HL-60 (cell line): ENCODE results near the gene CBX5.

ENCODE experiments used
- GABPA ChIP-seq: IDR thresholded peaks from 2 replicates; pipeline ENCODE4 v1.6.1; 2012; ENCODE audit warnings: low read depth
- POLR2AphosphoS5 ChIP-seq: IDR thresholded peaks from 2 replicates; pipeline ENCODE4 v1.6.1; 2012; ENCODE audit warnings: low read depth
- SPI1 ChIP-seq: IDR thresholded peaks from 2 replicates; pipeline ENCODE4 v1.6.1; 2012; ENCODE audit warnings: low read depth, mild to moderate bottlenecking, borderline replicate concordance
- TF ChIP-seq, protein P1 (sequence below): IDR thresholded peaks from one replicate; pipeline ENCODE4 v1.5.1; 2011; ENCODE audit warnings: low read length, control low read depth, inconsistent platforms; ENCODE audit not compliant: insufficient read depth
- TF ChIP-seq, protein P2 (sequence below): IDR thresholded peaks from 2 replicates; pipeline ENCODE4 v1.6.1; 2012; ENCODE audit warnings: low read depth; ENCODE audit not compliant: insufficient replicate concordance

DNA sequence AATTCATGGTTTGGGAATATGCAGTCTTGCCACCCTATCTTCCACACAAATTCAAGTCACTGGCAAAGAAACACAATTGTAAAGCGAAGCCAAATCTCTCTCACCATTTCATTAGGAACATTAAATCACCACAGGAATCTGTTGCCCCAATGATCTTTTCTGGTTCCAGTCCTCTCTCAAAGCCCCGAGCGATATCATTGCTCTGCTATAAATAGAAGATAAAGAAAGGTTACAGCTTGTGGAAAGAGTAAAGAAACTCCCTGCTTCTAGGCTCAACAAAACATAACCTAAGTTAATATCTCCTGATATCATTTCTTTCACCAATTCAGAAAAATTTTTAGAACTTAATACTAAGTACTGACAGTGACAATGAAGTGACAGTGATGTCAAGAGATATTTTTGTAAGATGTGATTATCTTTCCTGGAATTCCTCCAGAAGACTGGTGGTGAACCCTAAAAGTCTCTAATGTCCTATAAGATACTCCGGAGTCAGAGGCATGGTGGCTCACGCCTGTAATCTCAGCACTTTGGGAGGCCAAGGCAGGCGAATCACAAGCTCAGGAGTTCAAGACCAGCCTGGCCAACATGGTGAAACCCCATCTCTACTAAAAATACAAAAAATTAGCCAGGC, 33.8 kb downstream of the CBX5 start:
- TF ChIP-seq, protein P1, sequence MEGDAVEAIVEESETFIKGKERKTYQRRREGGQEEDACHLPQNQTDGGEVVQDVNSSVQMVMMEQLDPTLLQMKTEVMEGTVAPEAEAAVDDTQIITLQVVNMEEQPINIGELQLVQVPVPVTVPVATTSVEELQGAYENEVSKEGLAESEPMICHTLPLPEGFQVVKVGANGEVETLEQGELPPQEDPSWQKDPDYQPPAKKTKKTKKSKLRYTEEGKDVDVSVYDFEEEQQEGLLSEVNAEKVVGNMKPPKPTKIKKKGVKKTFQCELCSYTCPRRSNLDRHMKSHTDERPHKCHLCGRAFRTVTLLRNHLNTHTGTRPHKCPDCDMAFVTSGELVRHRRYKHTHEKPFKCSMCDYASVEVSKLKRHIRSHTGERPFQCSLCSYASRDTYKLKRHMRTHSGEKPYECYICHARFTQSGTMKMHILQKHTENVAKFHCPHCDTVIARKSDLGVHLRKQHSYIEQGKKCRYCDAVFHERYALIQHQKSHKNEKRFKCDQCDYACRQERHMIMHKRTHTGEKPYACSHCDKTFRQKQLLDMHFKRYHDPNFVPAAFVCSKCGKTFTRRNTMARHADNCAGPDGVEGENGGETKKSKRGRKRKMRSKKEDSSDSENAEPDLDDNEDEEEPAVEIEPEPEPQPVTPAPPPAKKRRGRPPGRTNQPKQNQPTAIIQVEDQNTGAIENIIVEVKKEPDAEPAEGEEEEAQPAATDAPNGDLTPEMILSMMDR, result no peak
- TF ChIP-seq POLR2AphosphoS5, result no peak
- TF ChIP-seq, protein P2, sequence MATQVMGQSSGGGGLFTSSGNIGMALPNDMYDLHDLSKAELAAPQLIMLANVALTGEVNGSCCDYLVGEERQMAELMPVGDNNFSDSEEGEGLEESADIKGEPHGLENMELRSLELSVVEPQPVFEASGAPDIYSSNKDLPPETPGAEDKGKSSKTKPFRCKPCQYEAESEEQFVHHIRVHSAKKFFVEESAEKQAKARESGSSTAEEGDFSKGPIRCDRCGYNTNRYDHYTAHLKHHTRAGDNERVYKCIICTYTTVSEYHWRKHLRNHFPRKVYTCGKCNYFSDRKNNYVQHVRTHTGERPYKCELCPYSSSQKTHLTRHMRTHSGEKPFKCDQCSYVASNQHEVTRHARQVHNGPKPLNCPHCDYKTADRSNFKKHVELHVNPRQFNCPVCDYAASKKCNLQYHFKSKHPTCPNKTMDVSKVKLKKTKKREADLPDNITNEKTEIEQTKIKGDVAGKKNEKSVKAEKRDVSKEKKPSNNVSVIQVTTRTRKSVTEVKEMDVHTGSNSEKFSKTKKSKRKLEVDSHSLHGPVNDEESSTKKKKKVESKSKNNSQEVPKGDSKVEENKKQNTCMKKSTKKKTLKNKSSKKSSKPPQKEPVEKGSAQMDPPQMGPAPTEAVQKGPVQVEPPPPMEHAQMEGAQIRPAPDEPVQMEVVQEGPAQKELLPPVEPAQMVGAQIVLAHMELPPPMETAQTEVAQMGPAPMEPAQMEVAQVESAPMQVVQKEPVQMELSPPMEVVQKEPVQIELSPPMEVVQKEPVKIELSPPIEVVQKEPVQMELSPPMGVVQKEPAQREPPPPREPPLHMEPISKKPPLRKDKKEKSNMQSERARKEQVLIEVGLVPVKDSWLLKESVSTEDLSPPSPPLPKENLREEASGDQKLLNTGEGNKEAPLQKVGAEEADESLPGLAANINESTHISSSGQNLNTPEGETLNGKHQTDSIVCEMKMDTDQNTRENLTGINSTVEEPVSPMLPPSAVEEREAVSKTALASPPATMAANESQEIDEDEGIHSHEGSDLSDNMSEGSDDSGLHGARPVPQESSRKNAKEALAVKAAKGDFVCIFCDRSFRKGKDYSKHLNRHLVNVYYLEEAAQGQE, result no peak
- no peak for TF ChIP-seq GABPA
- no peak for TF ChIP-seq SPI1
